NCI-H2081 (cell line): ENCODE data around the gene IER5L.

ENCODE experiments used
- DNase-seq, 2 experiments: peaks; one replicate each; lab custom pipeline; 2025; lab: John Stamatoyannopoulos, UW

Gene IER5L

GRCh38 chr9:129160712-129161533, 17.1 kb downstream of the IER5L start:
- no peak for DNase-seq

GRCh38 chr9:129156163-129156562, 21.9 kb downstream of the IER5L start:
- no peak for DNase-seq

- DNase-seq, result no peak
Observed at GRCh38 chr9:129154866-129155477, 23.1 kb downstream of the IER5L start.

- DNase-seq, result no peak
Observed at GRCh38 chr9:129151469-129151868, 26.6 kb downstream of the IER5L start.

GRCh38 chr9:129150672-129151211, 27.3 kb downstream of the IER5L start:
- DNase-seq, result no peak

- DNase-seq, result no peak
Observed at GRCh38 chr9:129150122-129150521, 27.9 kb downstream of the IER5L start.

GRCh38 chr9:129149442-129149841, 28.6 kb downstream of the IER5L start:
- DNase-seq, result no peak

GRCh38 chr9:129148463-129149204, 29.4 kb downstream of the IER5L start:
- no peak for DNase-seq

GRCh38 chr9:129146441-129146941, 31.6 kb downstream of the IER5L start:
- DNase-seq, result no peak

GRCh38 chr9:129145841-129146292, 32.2 kb downstream of the IER5L start:
- DNase-seq, result no peak

- no peak for DNase-seq
Observed at GRCh38 chr9:129145316-129145715, 32.7 kb downstream of the IER5L start.

GRCh38 chr9:129143031-129143927, 34.8 kb downstream of the IER5L start:
- DNase-seq, result peak; percentile 44 to 51

- no peak for DNase-seq
Observed at GRCh38 chr9:129142138-129142935, 35.7 kb downstream of the IER5L start.

GRCh38 chr9:129141066-129142041, 36.7 kb downstream of the IER5L start:
- no peak for DNase-seq

- peak in 1 of 2 experiments; percentile 32 for DNase-seq
Observed at GRCh38 chr9:129140397-129141065, 37.5 kb downstream of the IER5L start.

- peak; percentile 90 to 91 for DNase-seq
Observed at GRCh38 chr9:129139993-129140396, 38.1 kb downstream of the IER5L start.

- DNase-seq, result peak; percentile 81 to 84
Observed at GRCh38 chr9:129139233-129139992, 38.6 kb downstream of the IER5L start.
